HepG2 (cell line): ENCODE results near the gene ZNF511. TPM values are rescaled to one million over a fixed set of nuclear protein-coding genes. Genes with fewer than 3 reads are reported as not detected.
A peak's percentile ranks its signal among the peaks of the same experiment; 100 is the strongest.

ENCODE experiments used
- ARHGAP35 ChIP-seq: sonication (generic); formaldehyde crosslinking; IDR thresholded peaks from 2 replicates; pipeline ENCODE4 v1.9.0; 2022; ENCODE audit warnings: mild to moderate bottlenecking, inconsistent platforms, moderate library complexity, missing genetic modification reagents, borderline replicate concordance
- FOSL1 ChIP-seq: sonication (generic); formaldehyde crosslinking; IDR thresholded peaks from 2 replicates; pipeline ENCODE4 v1.9.0; 2021; ENCODE audit warnings: missing genetic modification reagents, borderline replicate concordance
- GATA4 ChIP-seq: sonication (generic); IDR thresholded peaks from 2 replicates; pipeline ENCODE4 v1.6.1; 2016; ENCODE audit warnings: antibody characterized with exemption, low read depth, borderline replicate concordance
- GLI4 ChIP-seq: sonication (generic); formaldehyde crosslinking; IDR thresholded peaks from 2 replicates; pipeline ENCODE4 v1.5.1; 2020; ENCODE audit warnings: missing genetic modification reagents, mild to moderate bottlenecking, moderate library complexity, borderline replicate concordance
- IRF2 ChIP-seq: IDR thresholded peaks from 2 replicates; pipeline ENCODE4 v1.6.1; 2018; ENCODE audit warnings: missing genetic modification reagents, missing compliant biosample characterization
- KDM2A ChIP-seq: sonication (generic); formaldehyde crosslinking; IDR thresholded peaks from 2 replicates; pipeline ENCODE4 v1.4.0; 2020; ENCODE audit warnings: low read depth, missing genetic modification reagents, borderline replicate concordance
- KLF12 ChIP-seq: sonication (generic); formaldehyde crosslinking; IDR thresholded peaks from 2 replicates; pipeline ENCODE4 v1.4.0; 2020; ENCODE audit warnings: missing genetic modification reagents, borderline replicate concordance
- KMT2A ChIP-seq: sonication (generic); formaldehyde crosslinking; IDR thresholded peaks from 2 replicates; pipeline ENCODE4 v1.4.0; 2020; ENCODE audit warnings: missing genetic modification reagents
- MBD4 ChIP-seq: IDR thresholded peaks from 2 replicates; pipeline ENCODE4 v1.6.1; 2012; ENCODE audit warnings: low read length, inconsistent platforms, borderline replicate concordance
- NFATC3 ChIP-seq: sonication (generic); formaldehyde crosslinking; IDR thresholded peaks from 2 replicates; pipeline ENCODE4 v1.5.1; 2020; ENCODE audit warnings: mild to moderate bottlenecking, missing genetic modification reagents
- NR2F1 ChIP-seq, 2 experiments: fragments of 450-650 bp in 1 of 2; formaldehyde crosslinking in 1 of 2; IDR thresholded peaks; 2 replicates each; pipeline versions ENCODE4 v1.5.0 to v1.6.1; 2016 to 2020; ENCODE audit warnings: mild to moderate bottlenecking in 1 of 2, missing compliant biosample characterization in 1 of 2, missing genetic modification reagents in 1 of 2, moderate library complexity in 1 of 2
- PCBP1 ChIP-seq: fragments of 200-400 bp; formaldehyde crosslinking; IDR thresholded peaks from 2 replicates; pipeline ENCODE4 v1.6.1; 2017; ENCODE audit warnings: mild to moderate bottlenecking, low read depth, low read length, borderline replicate concordance
- RARA ChIP-seq: IDR thresholded peaks from 2 replicates; pipeline ENCODE4 v1.6.1; 2016; ENCODE audit warnings: missing genetic modification reagents, missing compliant biosample characterization
- THAP11 ChIP-seq: IDR thresholded peaks from 2 replicates; pipeline ENCODE4 v1.6.1; 2016; ENCODE audit warnings: missing biosample characterization, missing genetic modification reagents
- XRCC5 ChIP-seq: fragments of 200-400 bp; formaldehyde crosslinking; optimal IDR thresholded peaks from 2 replicates; pipeline ENCODE3; 2017; ENCODE audit warnings: mild to moderate bottlenecking, low read length
- YY1 ChIP-seq: IDR thresholded peaks from 2 replicates; pipeline ENCODE4 v1.6.1; 2011; ENCODE audit warnings: low read length, low read depth, moderate library complexity, mild to moderate bottlenecking; ENCODE audit not compliant: insufficient read depth, insufficient replicate concordance
- ZBTB7A ChIP-seq: sonication (generic); formaldehyde crosslinking; IDR thresholded peaks from 2 replicates; pipeline ENCODE4 v1.8.0; 2022; ENCODE audit warnings: mild to moderate bottlenecking, missing genetic modification reagents
- ZBTB7B ChIP-seq: sonication (generic); formaldehyde crosslinking; IDR thresholded peaks from 2 replicates; pipeline ENCODE4 v1.4.0; 2020; ENCODE audit warnings: missing genetic modification reagents
- ZNF432 ChIP-seq: sonication (generic); formaldehyde crosslinking; IDR thresholded peaks from 2 replicates; pipeline ENCODE4 v1.5.0; 2020; ENCODE audit warnings: missing genetic modification reagents, mild to moderate bottlenecking, borderline replicate concordance
- ZNF766 ChIP-seq: sonication (generic); formaldehyde crosslinking; IDR thresholded peaks from 2 replicates; pipeline ENCODE4 v1.5.0; 2020; ENCODE audit warnings: missing genetic modification reagents, borderline replicate concordance
- polyA plus RNA-seq, 8 experiments: library from polyadenylated mRNA; depleted of rRNA in 3 of 8; stranded (reverse) in 7 of 8; unstranded in 1 of 8; fragments of >200 nt; fragmentation: Illumina TruSeq in 4 of 8; extraction: Trizol in 4 of 8; gene quantifications; 2 replicates each; pipeline versions ENCODE4 v1.2.1 to v1.2.3, GENCODE V29; 2011 to 2016; ENCODE audit warnings: low read depth in 4 of 8, missing spikeins in 1 of 8, mixed read lengths in 1 of 8; ENCODE audit not compliant: insufficient read depth in 1 of 8
- total RNA-seq, 5 experiments: library from RNA; depleted of rRNA; stranded (reverse); fragments of >200 nt; fragmentation: Illumina TruSeq; extraction: Trizol; gene quantifications; 2 replicates each; pipeline ENCODE4 v1.2.3, GENCODE V29; 2016; ENCODE audit warnings: low read depth in 1 of 5
- TF ChIP-seq, protein P1 (sequence below): sonication (generic); formaldehyde crosslinking; IDR thresholded peaks from 2 replicates; pipeline ENCODE4 v1.8.1; 2023; ENCODE audit warnings: missing genetic modification reagents, mild to moderate bottlenecking, borderline replicate concordance
- TF ChIP-seq, protein P2 (sequence below), 2 experiments: sonication (generic) in 1 of 2; formaldehyde crosslinking in 1 of 2; IDR thresholded peaks; 2 replicates each; pipeline versions ENCODE4 v1.4.0 to v1.6.1; 2018 to 2020; ENCODE audit warnings: missing genetic modification reagents in 2 of 2, borderline replicate concordance in 1 of 2, low read depth in 1 of 2, mild to moderate bottlenecking in 1 of 2, missing biosample characterization in 1 of 2

The ZNF511 gene
- total and polyA plus RNA-seq, 2 of the 13 experiments (the other 11 are each of a cell fraction or from before 2014, with no cell fraction given), result 35.6 to 66.4 TPM

DNA sequence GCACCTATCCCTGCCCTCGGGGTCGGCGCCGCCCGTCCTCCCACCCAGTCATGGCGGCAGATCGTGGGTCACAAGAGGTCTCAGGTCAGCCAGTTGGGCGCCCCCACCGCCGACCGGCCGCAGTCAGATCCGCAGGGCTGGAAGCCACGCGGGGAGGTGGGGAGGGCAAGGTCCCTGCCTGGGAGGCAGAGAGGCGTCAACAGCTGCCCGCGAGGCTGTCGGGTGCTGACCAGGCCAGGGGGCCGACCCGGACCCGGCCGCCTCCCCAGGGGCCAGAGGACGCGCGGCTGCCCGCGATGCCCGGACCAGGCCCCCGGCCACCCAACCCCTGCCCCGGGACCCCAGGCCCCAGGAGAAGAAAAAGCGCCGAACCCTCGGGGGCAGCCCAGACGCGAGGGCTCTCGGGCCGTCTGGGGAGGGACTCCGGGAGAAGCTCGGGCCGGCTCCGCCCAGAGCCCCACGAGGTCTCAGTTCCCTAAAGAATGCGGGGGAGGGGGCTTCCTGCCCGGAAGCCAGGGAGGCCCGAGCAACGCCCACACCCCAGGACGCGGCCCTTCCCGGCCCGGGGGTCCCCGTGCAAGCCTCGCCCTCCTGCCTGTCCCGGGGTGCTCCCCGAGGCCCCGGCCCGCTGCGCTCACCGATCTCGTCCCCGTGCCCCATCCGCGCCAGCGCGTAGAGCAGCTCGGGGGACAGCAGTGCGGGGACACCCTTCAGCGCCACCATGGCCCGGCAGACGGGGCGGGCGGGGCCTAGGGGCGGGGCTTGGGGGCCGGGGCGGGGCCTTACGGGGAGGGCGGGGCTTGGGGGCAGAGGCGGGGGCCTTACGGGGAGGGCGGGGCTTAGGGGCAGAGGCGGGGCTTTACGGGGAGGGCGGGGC, 48.8 kb downstream of the ZNF511 start, which contains the start of gene FUOM (continued):
- TF ChIP-seq GATA4 (peak; percentile 38; the same call in 1 of the 2 replicates), GLI4 (CRISPR knock-in tag) (peak; percentile 61; the same call in 1 of the 2 replicates), ZBTB7A (CRISPR knock-in tag) (peak; percentile 89), NR2F1 (CRISPR knock-in tag; IDR thresholded peaks at IDR 0.05) (peak in 1 of 2 experiments; percentile 57; a peak in 3 of 4 replicates), FOSL1 (0 out of 2 replicates have a peak, but pooled peaks have one; percentile 7), KMT2A (peak; percentile 20; the same call in 1 of the 2 replicates), NFATC3 (CRISPR knock-in tag) (no peak), MBD4 (no peak), KLF12 (CRISPR knock-in tag) (0 out of 2 replicates have a peak, but pooled peaks have one; percentile 48), YY1 (peak; percentile 64), THAP11 (CRISPR knock-in tag) (peak; percentile 46), KDM2A (CRISPR knock-in tag) (peak; percentile 57; the same call in 1 of the 2 replicates), IRF2 (no peak), ZNF766 (CRISPR knock-in tag) (0 out of 2 replicates have a peak, but pooled peaks have one; percentile 50), ZNF432 (CRISPR knock-in tag) (no peak), RARA (CRISPR knock-in tag) (0 out of 2 replicates have a peak, but pooled peaks have one; percentile 12), ZBTB7B (peak; percentile 41; the same call in 1 of the 2 replicates), PCBP1 (0 out of 2 replicates have a peak, but pooled peaks have one; percentile 48), ARHGAP35 (CRISPR knock-in tag) (no peak), XRCC5 (no peak)
- TF ChIP-seq, protein P1, sequence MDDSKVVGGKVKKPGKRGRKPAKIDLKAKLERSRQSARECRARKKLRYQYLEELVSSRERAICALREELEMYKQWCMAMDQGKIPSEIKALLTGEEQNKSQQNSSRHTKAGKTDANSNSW, result 0 out of 2 replicates have a peak, but pooled peaks have one; percentile 54
- TF ChIP-seq, protein P2, sequence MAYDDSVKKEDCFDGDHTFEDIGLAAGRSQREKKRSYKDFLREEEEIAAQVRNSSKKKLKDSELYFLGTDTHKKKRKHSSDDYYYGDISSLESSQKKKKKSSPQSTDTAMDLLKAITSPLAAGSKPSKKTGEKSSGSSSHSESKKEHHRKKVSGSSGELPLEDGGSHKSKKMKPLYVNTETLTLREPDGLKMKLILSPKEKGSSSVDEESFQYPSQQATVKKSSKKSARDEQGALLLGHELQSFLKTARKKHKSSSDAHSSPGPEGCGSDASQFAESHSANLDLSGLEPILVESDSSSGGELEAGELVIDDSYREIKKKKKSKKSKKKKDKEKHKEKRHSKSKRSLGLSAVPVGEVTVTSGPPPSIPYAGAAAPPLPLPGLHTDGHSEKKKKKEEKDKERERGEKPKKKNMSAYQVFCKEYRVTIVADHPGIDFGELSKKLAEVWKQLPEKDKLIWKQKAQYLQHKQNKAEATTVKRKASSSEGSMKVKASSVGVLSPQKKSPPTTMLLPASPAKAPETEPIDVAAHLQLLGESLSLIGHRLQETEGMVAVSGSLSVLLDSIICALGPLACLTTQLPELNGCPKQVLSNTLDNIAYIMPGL (CRISPR knock-in tag; IDR thresholded peaks at IDR 0.05; ENCODE audit: borderline replicate concordance in 1 of 2, low read depth in 1 of 2), result peak; percentile 28 to 31; a peak in 3 of 4 replicates
